Motor neuron (in vitro differentiated cells): ENCODE results near the gene USP51. TPM values are rescaled to one million over a fixed set of nuclear protein-coding genes. Genes with fewer than 3 reads are reported as not detected.
"Not testable (repeated sequence)": the region's sequence is repeated elsewhere in the genome, so short reads cannot be mapped to it uniquely, and the experiment has no call there.

ENCODE experiments used
- ATAC-seq, 8 experiments: fragments of 200-7000 bp; cut with Tn5 transposase; replicated peaks in 6 of 8; 2 replicates each; pipeline ENCODE4 v1.8.0; 2021; ENCODE audit warnings: mild to moderate bottlenecking in 8 of 8, moderate library complexity in 8 of 8
- H3K27ac ChIP-seq, 2 donors: fragments of 250-450 bp; sonication (Bioruptor Pico); 2 replicates each; pipeline ENCODE4 v1.9.0; 2021; ENCODE audit warnings: antibody characterized with exemption in 2 of 2, mild to moderate bottlenecking in 2 of 2, moderate library complexity in 1 of 2
- H3K4me1 ChIP-seq, 2 donors: fragments of 250-450 bp; sonication (Bioruptor Pico); replicated peaks in 1 of 2; 2 replicates each; pipeline ENCODE4 v1.6.1; 2021; ENCODE audit warnings: antibody characterized with exemption in 2 of 2, mild to moderate bottlenecking in 2 of 2, moderate library complexity in 1 of 2
- H3K4me3 ChIP-seq, 5 donors: fragments of 250-450 bp; sonication (Bioruptor Pico); 2 replicates each; pipeline ENCODE4 v1.9.0; 2021; ENCODE audit warnings: antibody characterized with exemption in 5 of 5, mild to moderate bottlenecking in 5 of 5, moderate library complexity in 4 of 5
- WGBS, 10 experiments: fragments of 450-650 bp; shearing (Covaris generic); methylation state at CpG; one replicate each; pipeline ENCODE4 v1.0.0; 2022; 5-methylcytosine and 5-hydroxymethylcytosine counted together
- in situ Hi-C, 9 experiments: fragments of 400-800 bp; cut with MboI; loops; one replicate each; pipeline ENCODE4 v1.15.0; 2021; ENCODE audit warnings: low sequenced_read_pairs in 9 of 9, low pct_unique_long_range_greater_than_20kb in 2 of 9; ENCODE audit not compliant: unreplicated experiment in 9 of 9
- total RNA-seq, 8 experiments: library from RNA; unstranded; fragments of 300-600 nt; gene quantifications; 2 replicates each; pipeline versions ENCODE4 v1.2.3 to v1.2.4, GENCODE V29; 2022

USP51 gene
- total RNA-seq, result 1 to 10 TPM in 6 of 8 experiments, under 1 TPM in 2; 0.46 to 7.2 (median 3.5) TPM

- peak; percentile 50 to 80 (median 69) for ATAC-seq
- peaks cover 0 to 18% of the 10 kb centered on the region in 2 donors for H3K4me1 ChIP-seq
- H3K4me3 ChIP-seq, result peak within 1 kb of the TSS; percentile 48 to 68 (median 60)
- WGBS, 10 experiments, result 0 to 33% (median 4%) methylated on average over 1 to 11 of the region's 34 CpGs; no CpG with 5 or more reads in 5 of the 10 experiments
- H3K27ac ChIP-seq, result peak within 1 kb of the TSS; percentile 80 to 89
- in situ Hi-C loops, result no loop called here
Measured at GRCh38 chrX:55489314-55490009, at the start of gene USP51. USP51 (minus strand) TSS chrX:55489848; CDS start chrX:55488939, 909 bp downstream.

DNA sequence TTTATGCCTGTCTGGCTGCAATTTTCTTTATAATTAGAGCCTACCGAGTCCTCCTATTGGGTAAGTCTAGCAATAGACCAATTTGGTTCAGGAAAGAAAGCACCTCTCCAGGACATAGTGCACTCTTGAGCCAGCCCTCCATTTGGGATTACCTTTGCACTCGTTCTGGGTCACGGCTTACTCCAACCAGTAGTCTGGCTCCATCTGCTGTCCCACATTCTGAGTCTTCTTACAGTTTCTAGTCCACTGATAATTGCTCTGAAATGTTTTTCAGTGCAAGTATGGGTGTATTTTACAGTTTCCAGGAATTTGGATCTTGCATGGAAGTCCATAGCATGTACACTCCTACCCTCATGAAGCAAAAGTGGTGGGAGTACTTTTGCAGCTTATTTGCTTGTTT is 34.8 kb upstream of the USP51 start:
- no peak overlapping the region for H3K4me3 ChIP-seq
- no peaks in the 10 kb centered on the region for H3K4me1 ChIP-seq
- in situ Hi-C loops, result no loop called here
- H3K27ac ChIP-seq, result no peak overlapping the region
- 0 to 50% (median 4%) methylated on average over 1 to 2 of the region's 3 CpGs; no CpG with 5 or more reads in 6 of the 10 experiments for WGBS, 10 experiments
- ATAC-seq, result no peak

GRCh38 chrX:55523356-55523755 is 33.7 kb upstream of the USP51 start:
- peak in 4 of 8 experiments; percentile 22 to 84 (median 54) for ATAC-seq
- H3K4me3 ChIP-seq, result no peak overlapping the region
- no peaks in the 10 kb centered on the region for H3K4me1 ChIP-seq
- H3K27ac ChIP-seq, result no peak overlapping the region
- in situ Hi-C loops, result no loop called here
- 0 to 44% methylated on average over 1 of the region's 1 CpG; no CpG with 5 or more reads in 8 of the 10 experiments for WGBS, 10 experiments

GRCh38 chrX:55522596-55523276 is 33.1 kb upstream of the USP51 start:
- no peak overlapping the region for H3K27ac ChIP-seq
- 14 to 46% (median 20%) methylated on average over 2 to 5 of the region's 17 CpGs; no CpG with 5 or more reads in 7 of the 10 experiments for WGBS, 10 experiments
- ATAC-seq, result peak in 6 of 8 experiments; percentile 17 to 70 (median 52)
- no peak overlapping the region for H3K4me3 ChIP-seq
- in situ Hi-C loops, result no loop called here
- no peaks in the 10 kb centered on the region for H3K4me1 ChIP-seq

DNA sequence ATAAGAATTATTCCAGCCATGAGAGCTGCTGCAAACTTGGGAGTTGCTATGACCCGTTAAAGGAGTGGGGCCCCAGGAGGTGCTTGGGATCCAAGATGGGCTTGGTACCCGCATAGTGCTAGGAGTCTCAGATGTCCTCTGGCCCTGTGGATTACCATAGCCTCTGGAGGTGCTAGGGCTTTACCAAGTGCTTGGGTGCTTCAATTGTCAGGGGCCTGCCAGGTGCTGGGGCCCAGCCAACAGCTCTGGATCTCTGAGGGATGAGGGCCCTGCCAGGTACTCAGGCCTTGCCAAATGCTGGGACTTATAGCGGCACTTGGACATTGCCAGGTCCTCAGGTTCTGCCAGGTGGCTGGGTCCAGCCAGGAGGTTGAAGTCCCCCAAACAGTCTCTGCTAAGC is 32.0 kb upstream of the USP51 start:
- no peak overlapping the region for H3K4me3 ChIP-seq
- no peak for ATAC-seq
- 56% methylated on average over 2 of the region's 3 CpGs; no CpG with 5 or more reads in 9 of the 10 experiments for WGBS, 10 experiments
- no peaks in the 10 kb centered on the region for H3K4me1 ChIP-seq
- H3K27ac ChIP-seq, result no peak overlapping the region
- in situ Hi-C loops, result no loop called here

GRCh38 chrX:55516794-55517481 is 27.3 kb upstream of the USP51 start:
- in situ Hi-C loops, H3K27ac ChIP-seq, H3K4me1 ChIP-seq, H3K4me3 ChIP-seq: not testable (repeated sequence)
- WGBS, 10 experiments, result no CpG with 5 or more reads among the region's 10 CpGs
- ATAC-seq, result peak in 6 of 8 experiments; percentile 39 to 93 (median 89)

DNA sequence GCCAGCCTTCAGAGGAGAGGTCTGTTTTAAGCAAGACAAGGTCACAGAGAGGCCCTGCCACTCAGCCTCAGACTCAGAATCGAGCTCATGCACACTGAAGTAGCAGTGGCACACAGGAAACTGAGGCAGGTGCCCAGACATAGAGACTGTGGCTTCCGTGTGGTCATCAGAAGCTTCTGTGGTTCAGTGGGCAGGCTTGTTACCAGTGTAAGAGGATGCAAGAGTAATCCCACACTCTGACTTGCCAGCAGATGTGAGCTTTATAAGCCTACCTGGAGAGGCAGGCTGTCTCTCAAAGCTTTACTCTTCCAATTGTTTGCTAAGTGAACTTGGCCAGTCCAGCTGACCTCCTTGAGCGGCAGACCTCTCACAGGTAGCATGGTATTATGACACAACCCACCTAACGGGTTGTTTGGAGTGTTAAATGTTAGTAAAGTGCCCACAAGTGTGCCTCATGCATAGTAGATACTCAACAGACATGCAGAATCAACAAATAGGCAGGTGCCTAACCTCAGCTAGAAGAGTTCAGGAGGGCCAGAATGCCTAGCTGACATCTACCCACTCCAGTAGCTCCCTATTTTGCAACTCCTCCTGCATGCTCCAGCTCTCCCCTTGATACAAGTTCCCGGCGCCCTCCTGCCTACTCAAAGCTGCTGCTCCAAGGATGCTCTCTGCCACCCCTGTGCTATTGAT is 23.5 kb upstream of the USP51 start:
- ATAC-seq, H3K27ac ChIP-seq, in situ Hi-C loops, H3K4me3 ChIP-seq, H3K4me1 ChIP-seq: not testable (repeated sequence)
- no CpG with 5 or more reads among the region's 6 CpGs for WGBS, 10 experiments

DNA sequence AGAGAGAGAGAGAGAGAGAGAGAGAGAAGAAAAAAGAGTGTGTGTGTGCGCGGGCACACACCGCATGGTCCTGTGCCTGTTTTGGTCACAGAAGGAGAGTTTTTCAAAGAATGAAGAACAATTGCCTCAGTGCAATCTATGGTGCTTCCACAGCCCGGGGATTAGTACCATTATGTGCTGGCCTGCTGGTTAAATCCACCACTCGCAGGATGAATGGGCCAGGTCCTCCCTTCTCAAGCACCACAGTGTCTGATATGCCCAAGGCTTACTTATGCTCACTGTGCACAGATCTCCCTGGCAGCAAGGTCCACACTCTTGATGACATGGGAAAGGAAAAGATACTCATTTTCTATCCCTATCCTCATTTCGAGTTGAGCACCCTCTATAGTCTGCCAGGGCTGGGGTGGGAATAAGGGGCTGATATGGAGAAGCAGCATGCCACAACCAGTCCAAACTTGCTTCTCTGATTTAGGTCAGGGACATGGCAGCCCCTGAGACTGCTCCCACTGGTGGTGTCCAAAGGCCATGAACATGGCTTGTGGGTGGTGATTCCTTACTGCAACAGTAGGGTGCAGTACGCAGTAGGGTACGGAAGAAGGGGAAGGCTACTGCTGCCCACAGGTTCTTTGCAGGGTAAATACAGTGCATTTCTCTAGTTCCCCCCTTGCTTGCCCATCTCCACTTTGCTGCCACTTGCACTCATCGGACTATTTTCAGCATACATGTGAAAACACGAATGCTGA is 18.9 kb upstream of the USP51 start:
- in situ Hi-C loops, H3K4me3 ChIP-seq, H3K27ac ChIP-seq, ATAC-seq, H3K4me1 ChIP-seq: not testable (repeated sequence)
- no CpG with 5 or more reads among the region's 10 CpGs for WGBS, 10 experiments

DNA sequence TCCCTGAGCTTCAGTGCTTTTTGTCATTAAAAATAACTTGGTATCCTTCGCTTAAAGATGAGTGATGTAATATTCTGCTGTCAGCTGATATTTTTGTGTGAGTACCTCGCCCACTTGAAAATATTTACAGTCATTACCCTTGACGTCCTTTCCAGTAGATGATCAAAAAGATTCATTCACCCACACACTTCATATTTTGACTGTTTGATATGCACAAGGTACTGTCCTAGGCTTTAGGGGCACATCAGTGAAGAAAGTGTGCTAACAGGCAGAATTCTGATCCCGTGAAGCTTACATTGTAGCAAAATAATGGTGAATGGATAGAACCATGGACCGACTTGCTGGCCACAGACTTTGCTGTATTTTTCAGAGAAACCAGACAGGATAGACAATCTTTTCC is 18.1 kb upstream of the USP51 start:
- H3K4me1 ChIP-seq, H3K27ac ChIP-seq, ATAC-seq, in situ Hi-C loops, H3K4me3 ChIP-seq: not testable (repeated sequence)
- no CpG with 5 or more reads among the region's 5 CpGs for WGBS, 10 experiments

DNA sequence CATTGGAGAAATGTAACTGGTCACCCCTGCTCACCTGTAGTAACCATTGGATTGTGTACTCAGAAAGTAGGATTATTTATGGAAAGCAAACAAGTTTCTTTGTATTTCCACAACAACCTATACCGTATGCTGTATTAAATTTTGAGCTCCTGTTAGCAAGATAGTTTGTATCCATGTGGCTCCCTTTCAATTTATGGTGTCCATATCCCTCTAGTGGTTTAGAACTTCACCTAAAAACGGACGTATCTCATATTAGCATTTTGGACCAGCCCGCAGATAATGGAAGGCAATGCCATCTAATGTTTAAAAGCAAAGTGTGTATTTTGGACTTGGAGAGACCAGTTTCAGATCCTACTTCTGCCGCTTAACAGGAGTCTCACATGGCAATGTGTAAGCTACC is 17.4 kb upstream of the USP51 start:
- in situ Hi-C loops, H3K4me1 ChIP-seq, H3K4me3 ChIP-seq, H3K27ac ChIP-seq: not testable (repeated sequence)
- peak in 1 of 8 experiments; percentile 29 for ATAC-seq
- WGBS, 10 experiments, result no CpG with 5 or more reads among the region's 5 CpGs

DNA sequence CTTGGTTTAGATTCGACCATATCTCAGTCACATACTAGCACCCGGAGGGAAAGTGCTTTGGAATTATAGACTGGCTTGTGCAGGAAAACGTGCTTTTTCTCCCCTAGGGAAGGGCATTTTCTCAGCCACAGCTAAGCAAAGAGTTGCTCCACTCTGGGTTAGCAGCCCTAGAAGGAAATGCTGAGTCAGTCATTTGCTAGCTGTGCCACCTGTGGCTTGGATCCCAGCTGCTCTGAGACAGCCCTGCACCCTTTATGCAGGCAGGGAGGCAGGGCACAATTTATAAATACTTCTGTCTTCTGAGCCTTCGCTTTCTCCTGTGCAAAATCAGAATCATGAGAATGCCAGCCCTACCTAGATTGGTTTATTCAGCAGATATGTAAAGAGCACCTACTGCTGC is 1.3 kb upstream of the USP51 start:
- peaks cover 0 to 18% of the 10 kb centered on the region in 2 donors for H3K4me1 ChIP-seq
- H3K4me3 ChIP-seq, result no peak overlapping the region
- H3K27ac ChIP-seq, result no peak overlapping the region
- WGBS, 10 experiments, result 43 to 59% (median 50%) methylated on average over 2 to 4 of the region's 4 CpGs; no CpG with 5 or more reads in 7 of the 10 experiments
- in situ Hi-C loops, result no loop called here
- ATAC-seq, result no peak

DNA sequence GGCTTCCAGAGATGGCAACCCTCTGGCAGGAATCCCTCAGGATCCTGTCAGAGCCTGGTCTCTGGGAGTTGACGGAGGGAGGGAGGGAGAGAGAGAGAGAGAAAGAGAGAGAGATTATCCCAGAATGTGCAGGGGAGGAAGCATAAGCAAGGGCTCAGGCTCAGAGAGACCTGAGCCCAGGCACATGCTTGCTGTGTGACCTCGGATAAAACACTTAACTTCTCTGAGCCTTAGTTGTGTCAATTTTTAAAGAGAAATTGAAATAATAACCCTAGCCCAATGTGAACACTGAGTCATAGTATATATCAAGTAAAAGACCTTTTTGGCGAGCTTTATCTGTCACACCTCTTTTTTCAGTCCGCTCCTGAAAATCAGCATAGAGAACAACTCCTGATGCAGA is 473 bp upstream of the USP51 start:
- ATAC-seq, result peak in 2 of 8 experiments; percentile 14 to 22
- 17 to 75% (median 68%) methylated on average over 1 to 3 of the region's 4 CpGs; no CpG with 5 or more reads in 6 of the 10 experiments for WGBS, 10 experiments
- peak overlapping the region; percentile 48 to 68 (median 60) for H3K4me3 ChIP-seq
- in situ Hi-C loops, result no loop called here
- H3K4me1 ChIP-seq, result peaks cover 0 to 18% of the 10 kb centered on the region in 2 donors
- peak overlapping the region; percentile 80 to 89 for H3K27ac ChIP-seq
